Measurements from ENCODE around the gene NDNF. TPM values are rescaled to one million over a fixed set of nuclear protein-coding genes. Genes with fewer than 3 reads are reported as not detected.

The NDNF gene
- total RNA-seq, 1 donor from 2014 or later = 45.2 TPM

DNA sequence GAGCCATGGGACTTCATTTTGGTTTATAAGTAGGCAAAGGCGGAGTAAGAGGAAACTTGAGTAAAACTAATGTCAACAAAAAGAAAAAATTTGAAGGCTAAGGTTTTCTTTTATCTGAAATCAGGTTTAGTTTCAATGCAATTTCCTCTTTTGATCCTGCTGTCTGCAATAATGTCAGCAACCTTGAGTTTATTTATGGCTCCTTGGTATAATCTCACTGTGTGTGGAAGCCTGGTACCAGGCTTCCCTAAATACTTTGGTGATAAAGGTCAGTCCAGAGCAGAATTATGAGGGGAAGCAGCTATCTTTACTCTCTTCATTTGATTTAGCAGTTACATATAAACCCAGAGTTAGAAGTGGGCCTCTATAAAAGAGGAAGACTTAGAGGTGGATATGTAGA, 57.8 kb downstream of the NDNF start:
- no peak for DNase-seq (ENCODE audit: low spot score)

DNA sequence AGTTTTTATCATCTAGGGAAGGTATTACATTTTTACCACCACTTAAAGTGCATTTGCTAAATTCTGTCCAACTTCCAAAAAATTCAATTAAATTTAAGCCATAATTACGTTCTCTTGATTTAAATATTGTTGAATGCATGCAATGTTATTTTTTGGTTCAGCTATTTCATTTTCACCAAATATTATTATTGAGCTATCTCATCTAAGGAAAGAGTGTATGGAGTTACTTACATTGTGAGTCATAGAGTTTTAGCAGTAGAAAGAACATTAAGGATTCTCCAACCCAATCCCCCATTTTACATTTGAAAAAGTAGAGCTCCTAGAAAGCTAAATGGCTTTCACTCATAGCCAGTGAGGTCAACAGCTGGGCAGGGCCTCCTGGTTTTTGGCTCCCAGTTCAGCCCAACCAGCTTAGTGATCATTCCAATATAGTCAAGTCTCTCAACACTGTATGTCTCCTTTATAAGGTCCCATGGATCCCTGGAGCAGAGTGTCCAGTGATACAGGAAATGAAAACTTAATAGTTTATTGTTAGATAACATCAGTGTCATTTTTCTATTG, 60.5 kb downstream of the NDNF start:
- DNase-seq (ENCODE audit: low spot score) = no peak

DNA sequence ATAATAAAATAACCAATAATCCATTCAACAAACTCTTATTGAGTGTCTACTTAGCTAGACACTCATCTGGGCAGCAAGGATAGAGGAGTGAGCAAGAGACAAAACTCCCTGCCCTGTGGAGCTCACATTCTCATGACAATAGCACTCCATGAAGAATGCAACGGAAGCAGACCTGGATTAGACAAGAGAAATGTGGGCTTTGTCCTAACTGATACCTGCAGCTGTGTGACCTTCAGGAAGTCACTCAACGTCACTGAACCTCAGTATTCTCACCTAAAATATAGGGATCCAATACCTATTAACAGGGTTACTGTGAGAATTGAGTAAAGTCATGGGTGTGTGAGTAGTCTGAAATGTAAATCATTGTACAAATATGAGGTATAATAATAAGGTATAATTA, 61.2 kb downstream of the NDNF start:
- DNase-seq (ENCODE audit: low spot score) = no peak

DNA sequence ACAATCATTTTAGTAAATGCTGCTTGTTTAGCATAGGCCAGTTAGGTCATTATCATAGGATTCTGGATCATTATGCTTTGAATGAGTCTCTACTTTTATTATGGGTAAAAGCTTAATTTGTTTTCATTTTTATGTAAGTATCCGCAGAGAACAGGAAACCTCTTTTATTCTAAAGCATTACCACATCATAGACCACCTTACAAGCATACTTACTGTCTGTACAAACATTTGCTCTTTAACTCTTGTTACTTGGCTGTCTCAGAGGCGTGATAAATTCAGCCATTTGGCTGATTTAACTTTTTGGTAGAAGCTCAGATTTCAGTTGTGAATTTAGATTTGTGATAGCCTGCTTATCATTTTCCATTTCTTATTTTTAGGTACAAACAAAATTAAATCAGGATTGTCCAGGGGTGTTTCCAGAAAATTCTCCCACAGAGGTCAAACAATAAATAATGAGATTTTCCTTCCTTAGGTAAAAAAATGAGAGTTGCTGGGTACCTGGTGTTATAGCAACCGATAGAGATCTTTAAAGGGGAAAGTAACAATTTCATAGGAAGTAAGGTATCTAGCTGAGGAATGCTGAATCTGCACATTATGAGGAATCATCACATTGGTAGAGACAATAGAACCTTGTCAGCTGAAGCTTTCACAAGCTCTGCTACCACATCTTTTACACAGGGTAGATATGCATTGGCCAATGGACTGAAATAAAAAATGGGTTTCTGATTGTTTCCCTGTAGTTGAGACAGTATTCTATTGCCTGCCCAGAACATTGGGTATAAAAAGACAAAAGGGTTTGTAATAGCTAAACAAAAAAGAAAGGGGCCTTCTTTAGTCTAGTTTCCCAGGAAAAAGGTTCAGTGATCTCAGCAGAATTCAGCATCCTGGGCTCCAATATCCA, 62.5 kb downstream of the NDNF start:
- no peak for DNase-seq (ENCODE audit: low spot score)

DNA sequence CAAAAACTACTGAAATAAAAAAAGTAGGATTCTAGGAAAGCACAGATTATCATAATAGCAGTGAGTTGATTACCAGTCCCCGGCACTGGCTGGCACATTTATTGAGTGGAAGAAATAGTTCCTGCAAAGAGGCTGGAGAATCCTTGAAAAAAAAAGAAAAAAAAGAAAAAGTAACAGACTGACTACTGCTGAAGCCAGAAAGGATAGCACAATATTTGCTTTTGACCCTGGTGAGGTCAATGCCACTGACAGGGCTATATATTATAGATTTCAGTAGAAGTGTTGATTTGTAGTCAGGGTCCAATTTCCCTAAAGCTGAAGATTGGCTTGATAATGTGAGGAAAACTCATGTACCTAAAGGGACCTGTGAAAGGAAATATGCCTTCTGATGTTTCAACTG, 64.7 kb downstream of the NDNF start:
- DNase-seq (ENCODE audit: low spot score) = no peak

DNA sequence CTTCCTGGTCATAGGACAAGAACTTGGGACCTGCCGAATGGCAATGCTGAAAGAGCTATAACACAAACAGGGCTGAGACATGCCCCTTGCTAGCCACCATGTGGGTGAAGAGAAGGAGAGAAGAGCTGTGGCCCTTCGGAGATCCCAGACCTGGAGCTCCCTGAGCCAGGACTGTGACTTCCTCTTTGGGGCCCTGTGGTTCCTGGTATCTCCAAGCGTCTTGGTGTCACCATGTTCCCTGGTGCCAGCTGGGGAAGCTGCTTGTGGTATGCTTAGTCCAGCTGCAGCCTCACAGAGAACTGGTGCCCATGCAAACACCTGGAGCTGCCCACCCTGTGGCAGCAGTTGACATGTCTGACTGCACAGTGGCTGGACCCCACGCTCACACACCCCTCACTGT, 68.5 kb downstream of the NDNF start:
- DNase-seq (ENCODE audit: low spot score) = no peak

DNA sequence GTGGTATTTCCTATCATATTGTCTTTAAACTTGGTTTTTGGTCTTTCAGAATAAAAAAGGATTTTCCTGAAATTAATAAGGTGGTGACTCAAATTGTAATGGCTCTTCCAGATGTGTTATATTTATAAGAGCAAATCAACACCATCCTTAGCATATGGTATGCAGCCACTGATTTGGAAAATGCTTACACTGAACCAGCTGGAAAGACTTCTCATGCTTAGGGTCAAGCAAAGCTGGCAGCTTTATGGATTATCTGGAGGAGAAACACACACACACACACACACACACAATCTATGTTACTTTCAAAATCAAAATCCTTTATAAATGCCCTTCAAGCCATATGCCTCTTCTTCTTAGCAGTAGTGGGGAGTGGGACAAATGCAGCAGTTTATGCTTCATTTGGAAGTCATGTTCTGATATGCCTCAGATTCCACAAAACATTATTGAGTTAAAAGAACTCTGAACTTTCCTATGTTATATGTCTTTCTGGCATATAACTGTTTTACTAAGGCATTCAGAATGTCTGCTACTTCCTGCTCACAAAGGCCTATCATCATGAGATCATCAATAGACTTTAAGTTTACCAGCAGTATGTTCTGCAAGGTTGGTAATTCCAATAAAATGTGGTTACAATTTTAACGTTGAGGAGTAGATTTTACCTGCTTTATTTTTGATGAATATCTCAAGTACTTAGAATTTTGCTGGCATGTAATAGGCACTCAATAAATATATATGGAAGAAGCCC, 76.9 kb downstream of the NDNF start:
- no peak for DNase-seq (ENCODE audit: low spot score)

DNA sequence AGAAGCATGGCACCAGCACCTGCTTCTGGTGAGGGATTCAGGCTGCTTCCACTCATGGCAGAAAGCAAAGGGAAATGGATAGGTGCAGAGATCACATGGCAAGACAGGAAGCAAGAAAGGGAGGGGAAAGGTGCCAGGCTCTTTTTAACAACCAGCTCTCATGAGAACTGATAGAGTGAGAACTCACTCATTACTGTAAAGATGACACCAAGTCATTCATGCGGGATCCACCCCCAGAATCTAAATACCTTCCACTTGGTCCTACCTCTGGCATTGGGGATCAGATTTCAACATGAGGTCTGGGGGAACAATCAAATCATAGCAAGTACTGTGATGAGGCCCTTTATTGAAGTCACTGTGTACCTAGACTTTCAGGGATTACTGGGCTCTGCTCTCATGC, 77.8 kb downstream of the NDNF start:
- DNase-seq (ENCODE audit: low spot score) = no peak

DNA sequence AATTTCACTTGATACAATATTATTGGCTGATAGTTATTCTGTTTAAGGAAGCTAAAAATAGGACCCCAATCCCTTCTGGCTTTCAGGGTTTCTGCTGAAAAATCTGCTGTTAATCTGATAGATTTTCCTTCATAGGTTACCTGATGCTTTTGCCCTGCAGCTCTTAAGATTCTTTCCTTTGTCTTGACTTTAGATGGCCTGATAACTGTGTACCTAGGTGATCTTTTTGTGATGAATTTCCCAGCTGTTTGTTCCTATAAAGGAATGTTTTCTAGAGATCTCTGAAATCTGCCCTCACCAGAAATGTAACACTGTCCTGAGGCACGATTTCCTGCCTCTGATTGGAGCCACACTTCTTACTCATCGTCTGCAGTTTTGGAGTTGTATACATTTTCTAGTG, 80.5 kb downstream of the NDNF start:
- DNase-seq (ENCODE audit: low spot score) = no peak

DNA sequence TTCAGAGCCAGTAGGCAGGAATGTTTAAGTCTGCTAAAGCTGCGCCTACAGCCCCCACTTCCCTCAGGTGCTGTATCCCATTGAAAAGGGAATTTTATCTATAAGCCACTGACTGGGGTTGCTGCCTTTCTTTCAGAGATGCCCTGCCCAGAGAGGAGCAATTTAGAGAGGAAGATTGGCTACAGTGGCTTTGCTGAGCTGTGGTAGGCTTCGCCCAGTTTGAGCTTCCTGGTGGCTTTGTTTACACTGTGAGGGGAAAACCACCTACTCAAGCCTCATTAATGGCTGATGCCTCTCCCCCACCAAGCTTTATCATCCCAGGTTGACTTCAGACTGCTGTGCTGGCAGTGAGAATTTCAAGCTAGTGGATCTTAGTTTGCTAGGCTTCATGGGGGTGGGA, 82.1 kb downstream of the NDNF start:
- no peak for DNase-seq (ENCODE audit: low spot score)

Other genes starting within 250 kb of the NDNF start
- gene PRDM5, start 149.8 kb downstream of the NDNF start, total RNA-seq = 7.2 TPM
- 0.32 TPM for gene TNIP3, start 91.8 kb upstream of the NDNF start, total RNA-seq